Cardiac muscle cell (in vitro differentiated cells and primary cell): ENCODE measurements around the gene RABGGTB. TPM values are rescaled to one million over a fixed set of nuclear protein-coding genes. Genes with fewer than 3 reads are reported as not detected.

ENCODE experiments used
- DNase-seq, 2 donors: peaks; one replicate each; pipeline versions ENCODE4 v3.0.0 to v3.0.0-alpha.2; 2010 to 2017; ENCODE audit warnings: low read depth in 1 of 2, low spot score in 1 of 2
- H3K27ac ChIP-seq: fragments of 200-600 bp; sonication (generic); 2 replicates; pipeline ENCODE4 v1.5.1; 2016
- H3K27me3 ChIP-seq: fragments of 200-600 bp; sonication (generic); 2 replicates; pipeline ENCODE4 v1.6.0; 2016; ENCODE audit warnings: control low read depth
- H3K36me3 ChIP-seq: fragments of 200-600 bp; sonication (generic); 2 replicates; pipeline ENCODE4 v1.5.1; 2016; ENCODE audit warnings: control low read depth
- H3K4me1 ChIP-seq: fragments of 200-600 bp; sonication (generic); 2 replicates; pipeline ENCODE4 v1.8.1; 2017; ENCODE audit warnings: low read depth, mild to moderate bottlenecking, mixed run types
- H3K4me3 ChIP-seq: fragments of 200-600 bp; sonication (generic); 2 replicates; pipeline ENCODE4 v1.5.1; 2016; ENCODE audit warnings: mild to moderate bottlenecking
- H3K9me3 ChIP-seq: fragments of 200-600 bp; sonication (generic); 2 replicates; pipeline ENCODE4 v1.5.1; 2017; ENCODE audit warnings: low read depth, mild to moderate bottlenecking, control low read depth
- polyA plus RNA-seq: library from polyadenylated mRNA; unstranded; fragments of >200 nt; fragmentation: Nextera tagmentation; extraction: Ambion mirVana; gene quantifications from 2 replicates; pipeline ENCODE4 v1.2.1, GENCODE V29; 2016
- total RNA-seq: library from RNA; depleted of rRNA; stranded (reverse); fragments of >200 nt; gene quantifications from 2 replicates; pipeline ENCODE4 v1.2.3, GENCODE V29; 2016
- TF ChIP-seq, protein P1 (sequence below): IDR thresholded peaks from 2 replicates; pipeline ENCODE4 v1.5.1; 2012; ENCODE audit warnings: low read depth, mild to moderate bottlenecking, low read length

RABGGTB gene
- total and polyA plus RNA-seq, 2 experiments from 2014 or later: 27.7 to 74.2 TPM

DNA sequence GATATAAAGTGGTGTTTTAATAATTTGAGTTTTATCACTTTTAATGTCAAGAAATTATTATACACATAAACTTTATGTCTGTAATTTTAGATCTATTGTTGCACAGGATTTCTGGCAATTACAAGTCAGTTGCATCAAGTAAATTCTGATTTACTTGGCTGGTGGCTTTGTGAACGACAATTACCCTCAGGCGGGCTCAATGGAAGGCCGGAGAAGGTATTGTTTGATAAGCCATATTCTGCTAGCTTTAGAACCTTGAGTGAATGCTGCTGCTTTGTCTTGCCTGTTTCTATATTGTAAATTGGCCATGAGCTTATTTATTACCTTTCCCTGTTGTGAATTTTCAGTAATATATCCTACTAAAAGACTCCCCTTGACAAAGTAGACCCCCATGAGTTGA is 6.0 kb downstream of the RABGGTB start:
- Histone ChIP-seq H3K9me3 (no peaks in the 10 kb centered on the region), H3K4me1 (peaks cover 21% of the 10 kb centered on the region), H3K27me3 (no peaks in the 10 kb centered on the region), H3K36me3 (peaks cover 72% of the 10 kb centered on the region), H3K27ac (peak overlapping the region; percentile 20), H3K4me3 (no peak overlapping the region)
- no peak for DNase-seq
- TF ChIP-seq, protein P1, sequence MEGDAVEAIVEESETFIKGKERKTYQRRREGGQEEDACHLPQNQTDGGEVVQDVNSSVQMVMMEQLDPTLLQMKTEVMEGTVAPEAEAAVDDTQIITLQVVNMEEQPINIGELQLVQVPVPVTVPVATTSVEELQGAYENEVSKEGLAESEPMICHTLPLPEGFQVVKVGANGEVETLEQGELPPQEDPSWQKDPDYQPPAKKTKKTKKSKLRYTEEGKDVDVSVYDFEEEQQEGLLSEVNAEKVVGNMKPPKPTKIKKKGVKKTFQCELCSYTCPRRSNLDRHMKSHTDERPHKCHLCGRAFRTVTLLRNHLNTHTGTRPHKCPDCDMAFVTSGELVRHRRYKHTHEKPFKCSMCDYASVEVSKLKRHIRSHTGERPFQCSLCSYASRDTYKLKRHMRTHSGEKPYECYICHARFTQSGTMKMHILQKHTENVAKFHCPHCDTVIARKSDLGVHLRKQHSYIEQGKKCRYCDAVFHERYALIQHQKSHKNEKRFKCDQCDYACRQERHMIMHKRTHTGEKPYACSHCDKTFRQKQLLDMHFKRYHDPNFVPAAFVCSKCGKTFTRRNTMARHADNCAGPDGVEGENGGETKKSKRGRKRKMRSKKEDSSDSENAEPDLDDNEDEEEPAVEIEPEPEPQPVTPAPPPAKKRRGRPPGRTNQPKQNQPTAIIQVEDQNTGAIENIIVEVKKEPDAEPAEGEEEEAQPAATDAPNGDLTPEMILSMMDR: no peak

DNA sequence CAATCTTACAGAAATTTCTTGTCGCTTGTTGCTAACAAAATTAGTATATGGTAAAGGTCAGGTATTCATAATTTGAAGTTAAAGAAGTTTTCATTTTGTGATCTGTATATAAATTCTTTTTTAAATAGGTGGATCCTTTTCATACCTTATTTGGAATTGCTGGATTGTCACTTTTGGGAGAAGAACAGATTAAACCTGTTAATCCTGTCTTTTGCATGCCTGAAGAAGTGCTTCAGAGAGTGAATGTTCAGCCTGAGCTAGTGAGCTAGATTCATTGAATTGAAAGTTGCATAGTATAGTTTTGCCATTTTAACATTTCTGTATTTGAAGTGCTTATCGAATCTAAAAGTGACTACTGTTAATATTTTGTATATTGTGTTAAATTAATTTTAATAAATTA is 8.3 kb downstream of the RABGGTB start:
- Histone ChIP-seq H3K4me1 (peaks cover 6% of the 10 kb centered on the region), H3K27me3 (no peaks in the 10 kb centered on the region), H3K4me3 (no peak overlapping the region), H3K9me3 (no peaks in the 10 kb centered on the region), H3K36me3 (peaks cover 77% of the 10 kb centered on the region), H3K27ac (peak overlapping the region; percentile 38)
- TF ChIP-seq, protein P1: no peak
- no peak for DNase-seq

DNA sequence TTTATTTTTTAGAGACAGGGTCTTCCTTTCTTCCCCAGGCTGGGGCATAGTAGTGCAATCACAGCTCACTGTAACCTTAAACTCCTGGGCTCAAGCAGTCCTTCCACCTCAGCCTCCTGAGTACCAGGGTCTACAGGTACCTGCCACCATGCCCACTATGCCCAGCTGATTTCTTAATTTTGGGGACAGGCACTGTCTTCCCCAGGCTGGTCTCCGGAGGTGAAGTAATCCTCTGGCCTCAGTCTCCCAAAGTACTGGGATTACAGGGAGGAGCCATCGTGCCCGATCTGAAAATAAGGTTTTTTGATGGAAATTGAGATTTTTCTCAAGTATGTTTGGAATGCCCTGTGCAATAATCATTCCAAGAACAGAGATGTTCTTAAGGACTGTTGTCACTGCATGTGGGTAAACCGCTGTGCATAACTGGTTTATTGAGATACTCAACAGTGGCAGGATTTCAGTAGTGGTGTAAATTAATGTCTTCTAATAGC is 9.7 kb downstream of the RABGGTB start:
- peak overlapping the region; percentile 55 for H3K27ac ChIP-seq
- TF ChIP-seq, protein P1: no peak

DNA sequence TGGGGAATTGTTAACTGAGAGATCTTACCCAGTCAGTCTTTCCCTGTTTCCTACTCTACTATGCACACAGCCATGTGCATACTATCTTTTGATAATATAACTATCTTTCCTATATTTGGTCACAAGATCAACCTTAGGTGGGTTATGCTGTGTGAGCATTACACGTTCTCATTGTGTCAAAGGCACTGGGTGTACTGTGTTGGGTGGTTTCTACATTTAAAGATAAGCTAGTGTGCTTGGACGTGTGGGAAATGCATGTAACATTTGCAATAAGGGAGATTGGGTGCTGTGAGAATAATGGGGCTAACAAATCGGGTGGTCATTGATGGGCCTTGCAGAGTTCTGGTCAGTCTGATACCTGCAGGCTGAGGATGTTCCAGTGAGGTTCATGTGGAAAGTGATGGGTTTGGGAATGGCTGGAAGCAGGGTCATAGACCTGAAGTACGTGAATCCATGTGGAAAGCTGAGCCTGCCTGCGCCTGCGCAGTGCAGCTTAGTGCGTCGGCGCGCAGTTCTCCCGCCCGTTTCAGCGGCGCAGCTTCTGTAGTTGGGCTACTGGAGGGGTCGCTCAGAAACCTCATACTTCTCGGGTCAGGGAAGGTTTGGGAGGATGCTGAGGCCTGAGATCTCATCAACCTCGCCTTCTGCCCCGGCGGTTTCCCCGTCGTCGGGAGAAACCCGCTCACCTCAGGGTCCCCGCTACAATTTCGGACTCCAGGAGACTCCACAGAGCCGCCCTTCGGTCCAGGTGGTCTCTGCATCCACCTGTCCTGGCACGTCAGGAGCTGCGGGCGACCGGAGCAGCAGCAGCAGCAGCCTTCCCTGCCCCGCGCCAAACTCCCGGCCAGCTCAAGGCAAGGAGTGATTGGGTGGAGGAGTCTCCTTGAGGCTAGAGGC is 10.6 kb downstream of the RABGGTB start, which contains the start of gene MSH4:
TSS of gene MSH4 (plus strand) at position 507 of the 897 bp plus-strand sequence. CDS start at position 611, 104 bp downstream.
- Histone ChIP-seq H3K27me3 (no peaks in the 10 kb centered on the region), H3K36me3 (peaks cover 55% of the 10 kb centered on the region), H3K27ac (peak within 1 kb of the TSS; percentile 55), H3K4me3 (no peak within 1 kb of the TSS), H3K9me3 (no peaks in the 10 kb centered on the region), H3K4me1 (no peaks in the 10 kb centered on the region)
- DNase-seq: no peak
- TF ChIP-seq, protein P1: no peak

More for the DNA sequence above, 9.7 kb downstream of the RABGGTB start:
- Histone ChIP-seq H3K9me3 (no peaks in the 10 kb centered on the region), H3K4me1 (no peaks in the 10 kb centered on the region), H3K4me3 (no peak overlapping the region), H3K36me3 (peaks cover 64% of the 10 kb centered on the region), H3K27me3 (no peaks in the 10 kb centered on the region)
- DNase-seq: no peak

DNA sequence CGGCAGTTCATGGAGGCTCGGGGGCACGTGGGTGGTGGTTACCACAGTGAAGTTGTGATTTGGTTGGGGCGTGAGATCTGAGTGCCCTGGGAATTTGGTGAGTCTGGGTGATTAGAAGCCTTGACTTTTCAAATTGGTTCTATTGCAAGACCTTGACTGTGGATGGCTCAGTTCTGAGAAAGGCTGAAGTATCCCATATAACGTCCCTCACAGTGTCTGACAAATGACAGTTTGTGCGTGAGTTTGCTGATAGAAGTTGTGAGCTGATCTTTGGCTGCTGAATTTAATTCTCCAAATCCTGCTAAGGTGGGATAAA is 11.2 kb downstream of the RABGGTB start:
- DNase-seq: no peak
- Histone ChIP-seq H3K27me3 (no peaks in the 10 kb centered on the region), H3K9me3 (no peaks in the 10 kb centered on the region), H3K4me1 (no peaks in the 10 kb centered on the region), H3K4me3 (no peak overlapping the region), H3K27ac (peak overlapping the region; percentile 45), H3K36me3 (peaks cover 49% of the 10 kb centered on the region)
- TF ChIP-seq, protein P1: no peak
